IMR-90 (cell line): ENCODE results near the gene DMD. TPM values are rescaled to one million over a fixed set of nuclear protein-coding genes. Genes with fewer than 3 reads are reported as not detected.

ENCODE experiments used
- ATAC-seq: fragments of 200-7000 bp; cut with Tn5 transposase; 2 replicates; pipeline ENCODE4 v1.9.1; 2020; ENCODE audit warnings: low read depth, mild to moderate bottlenecking, moderate library complexity
- BruUV-seq: library from RNA; stranded (reverse); fragments of 400-500 nt; replicated peaks from 2 replicates; lab custom pipeline; 2021; lab: Mats Ljungman, UMichigan
- CTCF ChIA-PET: fragments of 300-600 bp; formaldehyde crosslinking; extraction: SDS; loops from one replicate; lab custom pipeline; 2021; ENCODE audit warnings: antibody characterized with exemption; lab: Yijun Ruan, JAX
- POLR2A ChIA-PET: fragments of 300-600 bp; sonication (Branson Sonifier 250); formaldehyde crosslinking; loops from one replicate; lab custom pipeline; 2022; ENCODE audit warnings: antibody characterized with exemption; ENCODE audit not compliant: unreplicated experiment; lab: Charles Lee
- DNase-seq: peaks from one replicate; pipeline ENCODE4 v3.0.0; 2013
- H2AFZ ChIP-seq: replicated peaks from 2 replicates; pipeline ENCODE3; 2013; ENCODE audit warnings: low read length, mild to moderate bottlenecking; ENCODE audit not compliant: poor library complexity
- H2AK5ac ChIP-seq: 2 replicates; pipeline ENCODE4 v1.6.1; 2013; ENCODE audit warnings: low read depth, low read length, inconsistent platforms
- H2AK9ac ChIP-seq: replicated peaks from 2 replicates; pipeline ENCODE3; 2013; ENCODE audit warnings: mild to moderate bottlenecking, low read depth, low read length, moderate library complexity; ENCODE audit not compliant: poor library complexity
- H2BK120ac ChIP-seq: 2 replicates; pipeline ENCODE4 v1.6.1; 2013; ENCODE audit warnings: low read depth, low read length, inconsistent platforms
- H2BK15ac ChIP-seq: 3 replicates; pipeline ENCODE4 v1.6.1; 2013; ENCODE audit warnings: low read depth, low read length, inconsistent platforms
- H2BK20ac ChIP-seq: 2 replicates; pipeline ENCODE4 v1.6.1; 2013; ENCODE audit warnings: low read depth, mild to moderate bottlenecking, inconsistent platforms, low read length, moderate library complexity
- H2BK5ac ChIP-seq: 2 replicates; pipeline ENCODE4 v1.6.1; 2013; ENCODE audit warnings: mild to moderate bottlenecking, low read depth, low read length, inconsistent platforms; ENCODE audit not compliant: poor library complexity, severe bottlenecking
- H3K14ac ChIP-seq: replicated peaks from 2 replicates; pipeline ENCODE4 v1.6.1; 2013; ENCODE audit warnings: low read depth, low read length, inconsistent platforms
- H3K18ac ChIP-seq: 2 replicates; pipeline ENCODE4 v1.6.1; 2013; ENCODE audit warnings: low read depth, low read length, control low read depth
- H3K23ac ChIP-seq: 2 replicates; pipeline ENCODE4 v1.6.1; 2013; ENCODE audit warnings: low read depth, low read length, inconsistent platforms
- H3K27ac ChIP-seq: 2 replicates; pipeline ENCODE4 v1.5.1; 2013; ENCODE audit warnings: mild to moderate bottlenecking, control low read depth, low read length; ENCODE audit not compliant: insufficient read depth
- H3K27me3 ChIP-seq: 2 replicates; pipeline ENCODE4 v1.6.1; 2013; ENCODE audit warnings: low read length; ENCODE audit not compliant: control insufficient read depth, insufficient read depth
- H3K36me3 ChIP-seq: 2 replicates; pipeline ENCODE4 v1.6.1; 2013; ENCODE audit warnings: low read length, mixed read lengths; ENCODE audit not compliant: control insufficient read depth, insufficient read depth
- H3K4ac ChIP-seq: 2 replicates; pipeline ENCODE4 v1.6.1; 2013; ENCODE audit warnings: low read depth, low read length, inconsistent platforms
- H3K4me1 ChIP-seq: 2 replicates; pipeline ENCODE4 v1.6.1; 2013; ENCODE audit warnings: low read length, mixed read lengths; ENCODE audit not compliant: control insufficient read depth, insufficient read depth
- H3K4me2 ChIP-seq: 2 replicates; pipeline ENCODE4 v1.6.1; 2013; ENCODE audit warnings: low read depth, mild to moderate bottlenecking, control low read depth, low read length, moderate library complexity
- H3K4me3 ChIP-seq: 2 replicates; pipeline ENCODE4 v1.5.1; 2013; ENCODE audit warnings: low read depth, mild to moderate bottlenecking, control low read depth, low read length, moderate library complexity; ENCODE audit not compliant: insufficient read depth
- H3K56ac ChIP-seq: 2 replicates; pipeline ENCODE4 v1.6.1; 2013; ENCODE audit warnings: low read length, inconsistent platforms; ENCODE audit not compliant: insufficient read depth; ENCODE audit errors: extremely low read depth
- H3K79me1 ChIP-seq, 2 experiments: 2 replicates each; pipeline ENCODE4 v1.6.1; 2013; ENCODE audit warnings: low read length in 2 of 2, inconsistent platforms in 1 of 2, low read depth in 1 of 2
- H3K9ac ChIP-seq: 2 replicates; pipeline ENCODE4 v1.6.1; 2013; ENCODE audit warnings: low read depth, low read length, control low read depth
- H3K9me1 ChIP-seq: 2 replicates; pipeline ENCODE4 v1.6.1; 2013; ENCODE audit warnings: low read length, inconsistent platforms; ENCODE audit not compliant: insufficient read depth
- H3K9me3 ChIP-seq: 2 replicates; pipeline ENCODE4 v1.6.1; 2013; ENCODE audit warnings: low read length; ENCODE audit not compliant: control insufficient read depth, insufficient read depth
- H4K20me1 ChIP-seq: 2 replicates; pipeline ENCODE4 v1.6.1; 2013; ENCODE audit warnings: low read length, inconsistent platforms; ENCODE audit not compliant: insufficient read depth
- H4K5ac ChIP-seq: 2 replicates; pipeline ENCODE4 v1.6.1; 2013; ENCODE audit warnings: mild to moderate bottlenecking, low read depth, low read length, control low read depth
- H4K8ac ChIP-seq, 2 experiments: 2 replicates each; pipeline ENCODE4 v1.6.1; 2013; ENCODE audit warnings: low read depth in 2 of 2, low read length in 2 of 2, control low read depth in 1 of 2, inconsistent platforms in 1 of 2
- H4K91ac ChIP-seq: 2 replicates; pipeline ENCODE4 v1.6.1; 2013; ENCODE audit warnings: low read depth, low read length, inconsistent platforms; ENCODE audit not compliant: insufficient read depth
- BHLHE40 ChIP-seq: fragments of 150-350 bp; IDR thresholded peaks from 2 replicates; pipeline ENCODE4 v1.6.1; 2016; ENCODE audit warnings: mild to moderate bottlenecking, low read depth, low read length
- CEBPB ChIP-seq: IDR thresholded peaks from 2 replicates; pipeline ENCODE4 v1.6.1; 2012; ENCODE audit warnings: low read depth, low read length, improper control_type of control experiment
- CHD1 ChIP-seq: IDR thresholded peaks from 2 replicates; pipeline ENCODE4 v1.6.1; 2012; ENCODE audit warnings: low read depth, low read length, improper control_type of control experiment
- CTCF ChIP-seq: conservative IDR thresholded peaks from 2 replicates; pipeline ENCODE4 v1.5.1; 2012; ENCODE audit warnings: mild to moderate bottlenecking, low read depth, low read length, improper control_type of control experiment
- ELK1 ChIP-seq: fragments of 150-350 bp; IDR thresholded peaks from 2 replicates; pipeline ENCODE4 v1.6.1; 2016; ENCODE audit warnings: low read depth, mild to moderate bottlenecking, low read length, moderate library complexity, borderline replicate concordance
- FOS ChIP-seq: fragments of 150-350 bp; IDR thresholded peaks from 2 replicates; pipeline ENCODE4 v1.6.1; 2016; ENCODE audit warnings: low read depth, low read length
- MAFK ChIP-seq: IDR thresholded peaks from 2 replicates; pipeline ENCODE4 v1.6.1; 2012; ENCODE audit warnings: low read depth, low read length, improper control_type of control experiment
- MAZ ChIP-seq: IDR thresholded peaks from 2 replicates; pipeline ENCODE4 v1.6.1; 2012; ENCODE audit warnings: low read depth, mild to moderate bottlenecking, low read length, improper control_type of control experiment, moderate library complexity, borderline replicate concordance
- MXI1 ChIP-seq: IDR thresholded peaks from 2 replicates; pipeline ENCODE4 v1.6.1; 2012; ENCODE audit warnings: low read depth, mild to moderate bottlenecking, low read length, moderate library complexity, borderline replicate concordance
- NFE2L2 ChIP-seq: fragments of 150-350 bp; IDR thresholded peaks from 2 replicates; pipeline ENCODE4 v1.6.1; 2016; ENCODE audit warnings: low read depth, mild to moderate bottlenecking, low read length
- POLR2A ChIP-seq: IDR thresholded peaks from 2 replicates; pipeline ENCODE4 v1.6.1; 2012; ENCODE audit warnings: mild to moderate bottlenecking, low read depth, low read length
- RAD21 ChIP-seq: IDR thresholded peaks from 2 replicates; pipeline ENCODE4 v1.6.1; 2012; ENCODE audit warnings: low read length, improper control_type of control experiment
- RCOR1 ChIP-seq: IDR thresholded peaks from 2 replicates; pipeline ENCODE4 v1.6.1; 2012; ENCODE audit warnings: mild to moderate bottlenecking, low read length, improper control_type of control experiment; ENCODE audit not compliant: insufficient replicate concordance
- RFX5 ChIP-seq: IDR thresholded peaks from 2 replicates; pipeline ENCODE4 v1.8.0; 2012; ENCODE audit warnings: low read depth, mild to moderate bottlenecking, low read length, moderate library complexity
- SMC3 ChIP-seq: fragments of 150-350 bp; IDR thresholded peaks from 2 replicates; pipeline ENCODE4 v1.6.1; 2016; ENCODE audit warnings: low read depth, mild to moderate bottlenecking, antibody characterized with exemption, low read length, moderate library complexity
- USF2 ChIP-seq: fragments of 150-350 bp; IDR thresholded peaks from 2 replicates; pipeline ENCODE4 v1.6.1; 2017; ENCODE audit warnings: mild to moderate bottlenecking, antibody characterized with exemption, low read length, low read depth
- WGBS, 2 experiments: methylation state at CpG; one replicate each; pipeline versions ENCODE4 v1.1.5 to v1.1.7; 2013; ENCODE audit warnings: missing lambda C conversion rate in 2 of 2; ENCODE audit not compliant: insufficient read length in 1 of 2; ENCODE audit errors: extremely low coverage in 2 of 2; 5-methylcytosine and 5-hydroxymethylcytosine counted together
- dilution Hi-C: fragments of 300-500 bp; cut with HindIII; formaldehyde crosslinking; loops from one replicate; pipeline ENCODE4 v1.14.3; 2018; ENCODE audit warnings: low sequenced_read_pairs; ENCODE audit not compliant: unreplicated experiment
- in situ Hi-C: fragments of 300-500 bp; cut with MboI; formaldehyde crosslinking; loops from 3 replicates; pipeline ENCODE4 v1.14.3; 2019; ENCODE audit warnings: low sequenced_read_pairs, inconsistent platforms, mixed read lengths
- intact Hi-C: fragments of 100-400 bp; cut with micrococcal nuclease; formaldehyde crosslinking; loops from 2 replicates; pipeline ENCODE4 v1.10.0; 2022
- polyA plus RNA-seq, 3 experiments: library from polyadenylated mRNA; depleted of rRNA; stranded (reverse); fragments of >200 nt; gene quantifications; 2 replicates each; pipeline ENCODE4 v1.2.3, GENCODE V29; 2012; ENCODE audit warnings: low replicate concordance in 1 of 3
- total RNA-seq: library from RNA; depleted of rRNA; stranded (reverse); fragments of >200 nt; gene quantifications from 2 replicates; pipeline ENCODE4 v1.2.3, GENCODE V29; 2012

The DMD gene
- total and polyA plus RNA-seq, 2 of the 4 experiments (the other 2 are of a cell fraction), result 6.6 to 11.8 TPM

GRCh38 chrX:31110657-31111056, 2100.7 kb downstream of the DMD start:
- Histone ChIP-seq H2AK5ac (no peak overlapping the region), H3K36me3 (no peaks in the 10 kb centered on the region), H3K14ac (no peak overlapping the region), H4K20me1 (no peaks in the 10 kb centered on the region), H2AFZ (no peak overlapping the region), H3K4me3 (no peak overlapping the region), H3K23ac (no peak overlapping the region), H3K4ac (no peak overlapping the region), H3K9ac (no peak overlapping the region), H3K18ac (no peak overlapping the region), H3K56ac (no peak overlapping the region), H3K9me3 (no peaks in the 10 kb centered on the region), H3K79me1 (no peaks in the 10 kb centered on the region), H4K8ac (no peak overlapping the region), H3K27ac (no peak overlapping the region), H2BK5ac (no peak overlapping the region), H2BK120ac (no peak overlapping the region), H2BK15ac (no peak overlapping the region), H4K91ac (no peak overlapping the region), H2BK20ac (no peak overlapping the region), H2AK9ac (no peak overlapping the region), H3K9me1 (no peaks in the 10 kb centered on the region), H4K5ac (no peak overlapping the region), H3K27me3 (peaks cover 2% of the 10 kb centered on the region; the same call in 1 of the 2 replicates), H3K4me2 (no peak overlapping the region), H3K4me1 (no peaks in the 10 kb centered on the region)
- ATAC-seq, result no peak
- ChIA-PET POLR2A (no interaction called here), CTCF (no interaction called here)
- no peak for DNase-seq
- dilution Hi-C loops (no loop called here), intact Hi-C loops (no loop called here), in situ Hi-C loops (no loop called here)
- no TSS peak for BruUV-seq
- WGBS, 2 experiments, result no CpG with 5 or more reads among the region's 6 CpGs
- TF ChIP-seq POLR2A (no peak), CTCF (no peak), ELK1 (no peak), NFE2L2 (no peak), FOS (no peak), USF2 (no peak), CEBPB (no peak), MAFK (no peak), RCOR1 (no peak), CHD1 (no peak), SMC3 (no peak), RFX5 (no peak), MAZ (no peak), RAD21 (no peak), MXI1 (no peak), BHLHE40 (no peak)
